GM19035 (cell line): ENCODE measurements around the gene FOXN3.
"Not testable (repeated sequence)": the region's sequence is repeated elsewhere in the genome, so short reads cannot be mapped to it uniquely, and the experiment has no call there.

Experiments used
- ATAC-seq: cut with Tn5 transposase; IDR thresholded peaks from one replicate; pipeline ENCODE4 v1.9.1; 2021; ENCODE audit not compliant: unreplicated experiment

FOXN3 gene

DNA sequence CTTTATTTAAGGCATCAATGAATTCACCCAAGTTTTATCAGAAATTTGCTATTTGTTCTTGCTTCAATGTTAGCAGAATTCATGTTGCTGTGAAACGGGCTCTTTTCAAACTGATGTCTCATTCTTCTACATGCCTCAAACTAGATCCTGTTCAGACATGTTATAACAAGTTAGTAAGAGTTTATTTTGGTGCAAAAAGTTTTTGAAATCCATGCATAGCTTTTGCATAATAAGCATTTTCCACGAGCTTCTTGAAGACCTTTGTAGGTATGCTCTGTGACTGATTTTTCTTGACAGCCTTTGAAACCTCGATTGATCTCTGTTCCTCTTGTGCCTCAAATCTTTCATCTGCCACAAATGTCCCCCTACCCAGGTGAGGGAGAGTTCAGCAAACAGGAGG is 275.2 kb downstream of the FOXN3 start:
- ATAC-seq: no peak

DNA sequence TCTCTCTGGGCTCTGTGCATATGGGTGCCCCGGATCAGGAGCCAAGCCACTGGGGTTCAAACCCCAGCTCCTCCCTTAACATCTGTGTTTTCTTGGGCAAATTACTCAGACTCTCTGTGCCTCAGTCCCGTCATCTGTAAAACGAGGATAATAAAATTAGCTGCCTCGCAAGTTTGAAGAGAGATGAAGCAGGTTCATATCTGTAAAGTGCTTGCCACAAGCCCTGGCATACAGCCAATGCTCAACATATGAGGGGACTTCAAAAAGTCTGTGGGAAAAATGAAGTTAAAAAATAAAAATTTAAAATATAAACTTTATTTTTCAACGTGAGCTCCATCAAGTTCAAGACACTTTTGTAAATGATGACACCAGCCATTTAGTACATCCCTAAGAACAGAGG is 276.7 kb downstream of the FOXN3 start:
- no peak for ATAC-seq

DNA sequence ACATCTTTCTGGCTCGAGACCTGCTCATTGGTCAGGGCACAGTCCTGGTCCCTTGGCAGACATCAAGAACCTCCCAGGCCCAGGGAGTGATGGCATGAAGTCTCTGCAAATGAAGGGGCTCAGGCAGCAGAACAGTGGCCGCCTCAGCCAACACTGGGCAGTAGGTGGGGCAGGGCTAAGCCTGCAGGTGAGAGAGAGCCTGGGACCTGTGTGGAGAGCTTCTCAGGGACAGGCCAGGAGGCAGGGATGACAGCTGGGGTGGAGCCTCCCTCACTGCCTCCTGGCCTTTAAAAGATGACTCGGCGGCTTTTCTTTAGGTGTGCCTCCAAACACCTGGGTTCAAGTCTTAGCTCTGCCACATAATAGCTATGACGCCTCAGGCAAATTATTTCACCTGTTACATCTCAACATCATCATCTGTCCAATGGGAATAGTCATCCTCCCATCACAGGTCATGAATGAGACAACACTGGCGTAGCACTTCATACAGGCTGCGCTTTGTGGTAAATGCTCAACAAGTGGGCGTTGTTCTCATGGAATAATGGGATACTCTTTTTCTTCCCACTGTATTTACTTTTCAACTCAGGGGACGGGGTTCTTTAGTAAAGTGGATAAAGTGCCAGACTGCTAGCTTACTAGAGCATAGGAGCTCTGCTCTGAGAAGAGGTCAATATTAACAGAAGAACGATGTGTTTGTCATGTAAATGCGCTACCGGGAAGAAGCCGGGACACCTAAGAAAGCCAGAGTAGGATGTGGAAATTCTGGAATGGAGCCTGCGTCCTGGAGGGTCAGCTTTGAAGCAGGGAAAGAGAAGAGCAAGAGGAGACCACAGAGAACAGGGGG is 277.4 kb downstream of the FOXN3 start:
- ATAC-seq: no peak

DNA sequence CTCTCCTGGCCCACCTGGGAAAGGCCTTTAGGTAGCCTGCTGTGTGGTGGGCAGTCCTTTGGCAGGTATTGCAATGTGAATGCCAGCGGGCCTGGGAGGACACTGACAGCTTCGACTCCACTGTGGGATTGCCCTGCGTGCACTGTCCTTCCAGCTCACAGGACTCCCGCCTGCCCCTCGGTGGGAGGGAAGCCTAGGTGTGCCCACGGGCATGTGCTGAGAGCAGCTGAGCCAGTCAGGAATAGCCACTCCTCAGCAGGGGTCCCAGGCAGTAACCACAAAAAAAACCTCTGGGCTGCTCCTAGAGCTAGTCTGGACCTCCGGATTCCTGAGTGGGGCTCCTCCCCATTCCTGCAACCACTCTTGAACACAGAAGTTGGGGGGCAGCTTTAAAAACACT is 278.2 kb downstream of the FOXN3 start:
- no peak for ATAC-seq

GRCh38 chr14:89137526-89138163 is 279.4 kb downstream of the FOXN3 start:
- ATAC-seq: no peak

DNA sequence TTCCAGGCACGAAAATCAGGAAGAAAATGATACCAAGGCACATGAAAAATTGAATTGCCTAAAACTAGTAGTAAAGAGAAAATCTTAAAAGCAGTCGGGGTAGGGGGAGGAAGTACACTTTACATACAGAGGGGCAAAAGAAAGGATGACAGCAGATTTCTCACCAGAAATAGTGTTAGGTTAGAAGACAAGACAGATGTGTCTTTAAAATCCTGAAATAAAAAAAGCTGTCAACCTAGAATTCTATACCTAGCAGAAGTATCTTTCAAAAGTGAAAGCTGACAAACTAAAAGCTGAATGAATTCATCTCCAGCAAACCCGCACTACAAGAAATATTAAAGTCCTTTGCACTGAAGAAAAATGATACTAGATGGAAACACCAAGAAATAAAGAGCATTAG is 280.4 kb downstream of the FOXN3 start:
- ATAC-seq: no peak

- no peak for ATAC-seq
These were observed 282.4 kb downstream of the FOXN3 start for GRCh38 chr14:89134640-89135039.

DNA sequence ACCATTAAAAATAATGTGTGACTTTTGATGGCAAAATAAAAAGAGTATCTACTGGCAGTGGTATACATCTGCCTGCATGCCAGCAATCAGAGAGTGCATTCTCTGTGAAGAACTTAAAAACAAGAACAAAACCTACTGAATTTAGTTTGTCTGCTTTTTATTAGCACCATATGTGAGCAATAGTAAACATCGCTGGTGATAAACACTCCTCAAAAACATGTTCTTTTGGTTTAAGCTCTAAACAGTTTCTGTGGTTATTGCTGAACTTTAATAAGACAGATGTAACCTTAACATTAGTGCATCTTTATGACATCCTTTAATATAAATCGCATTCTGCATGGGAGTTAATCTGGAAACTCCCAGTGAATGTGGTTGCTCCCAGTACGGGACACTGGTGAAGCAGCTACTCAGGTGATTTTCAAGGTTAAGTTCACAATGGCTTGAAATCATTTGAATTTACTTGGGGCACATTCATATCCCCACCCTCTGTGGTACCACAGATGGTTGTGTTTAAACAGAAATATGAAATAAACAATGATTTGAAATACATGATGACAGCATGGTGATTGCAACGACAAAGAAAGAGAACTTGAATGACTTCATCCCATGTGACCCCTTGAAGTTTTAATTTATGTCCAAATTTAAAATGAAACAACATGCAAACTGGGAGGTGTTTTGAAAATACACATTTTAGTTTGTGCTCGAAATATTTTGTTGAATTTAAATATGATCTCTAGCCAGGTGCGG is 285.9 kb downstream of the FOXN3 start:
- ATAC-seq: no peak

DNA sequence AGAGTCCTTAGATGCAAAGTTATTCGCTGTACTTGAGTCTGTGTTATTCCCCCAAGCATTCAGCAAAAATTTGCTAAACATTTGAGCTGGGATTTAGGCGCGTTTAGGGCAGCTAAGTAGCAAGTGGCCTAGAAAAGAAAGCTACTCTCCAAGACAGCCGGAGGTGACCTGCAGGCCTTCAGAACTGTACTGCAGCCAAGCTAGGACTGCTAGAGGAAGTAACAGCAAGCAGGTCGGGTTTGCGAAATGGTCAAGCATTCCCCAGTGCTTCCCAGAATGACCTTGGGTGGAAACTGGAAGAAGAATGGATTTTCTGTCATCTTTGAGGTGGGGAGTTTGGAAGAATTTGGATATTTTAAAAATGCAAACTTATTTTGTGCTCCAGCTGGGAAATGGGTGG is 287.5 kb downstream of the FOXN3 start:
- ATAC-seq: no peak

DNA sequence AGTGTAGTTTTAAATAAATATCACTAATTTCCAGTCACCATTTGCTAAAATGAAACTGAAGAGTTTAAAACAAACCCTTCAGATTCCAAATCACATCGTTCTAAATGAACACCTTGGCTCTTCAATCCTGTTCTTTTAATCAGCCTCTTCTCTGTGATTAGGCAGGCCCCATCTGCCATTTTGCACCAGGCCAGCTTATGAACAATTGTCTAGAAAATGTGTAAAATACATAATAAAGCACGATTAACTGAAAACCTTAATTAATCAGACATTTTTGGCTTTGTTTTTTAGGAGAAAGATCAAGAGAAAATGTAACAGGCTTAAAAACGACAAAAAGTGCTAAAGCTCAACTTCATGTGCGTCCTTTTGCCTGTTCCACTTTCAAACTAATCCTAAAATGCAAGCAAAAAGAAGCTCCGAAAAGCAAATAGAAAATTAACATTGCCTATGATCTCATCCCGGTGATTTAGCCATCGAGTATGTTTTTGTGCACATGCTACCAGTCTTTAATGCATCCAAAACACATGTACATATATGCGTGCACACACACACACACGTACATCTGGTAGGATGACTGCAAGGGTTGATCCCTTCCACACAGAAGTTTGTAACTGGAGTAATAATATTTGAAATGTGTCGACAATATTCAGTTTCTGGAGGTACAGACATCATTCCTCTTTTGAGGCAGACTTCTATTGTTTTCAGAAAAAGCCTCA is 288.6 kb downstream of the FOXN3 start:
- no peak for ATAC-seq

DNA sequence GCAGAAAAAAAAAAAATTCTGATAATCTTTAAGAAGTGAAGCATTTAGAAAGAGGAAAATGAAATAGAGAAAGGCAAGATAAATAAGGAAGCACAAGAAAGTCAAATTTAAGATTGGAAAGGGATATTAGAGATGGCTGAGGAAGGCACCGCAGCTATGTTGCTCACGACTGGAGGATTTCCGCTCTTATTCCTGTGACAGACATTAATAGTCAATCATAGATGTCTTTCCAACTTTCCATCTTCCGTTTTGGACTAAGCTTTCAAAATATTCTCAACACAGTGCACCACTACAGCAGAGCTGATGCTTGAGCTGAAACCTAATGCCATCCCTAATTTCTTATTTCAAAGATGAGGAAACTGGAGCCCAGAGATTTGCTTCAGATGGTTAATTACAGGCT is 290.6 kb downstream of the FOXN3 start:
- ATAC-seq: no peak

DNA sequence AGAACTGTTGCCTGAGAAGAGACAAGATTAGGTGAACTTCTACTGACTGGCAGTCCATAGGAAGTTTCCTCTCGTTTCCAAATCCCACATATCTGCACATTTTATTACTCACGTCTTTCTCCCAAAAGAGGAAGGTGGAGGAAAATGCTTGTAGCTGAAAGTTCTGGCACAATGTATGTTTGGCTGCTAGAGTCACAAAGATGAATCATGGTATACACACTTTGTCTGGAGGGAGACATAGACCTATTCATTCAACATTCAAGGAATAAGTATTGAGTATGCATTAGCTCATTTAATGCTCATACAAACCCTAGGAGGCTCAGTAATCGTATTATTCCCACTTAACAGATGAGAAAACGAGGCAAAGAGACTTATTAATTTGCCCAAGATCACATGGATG is 291.8 kb downstream of the FOXN3 start:
- ATAC-seq: no peak

GRCh38 chr14:89123851-89124250 is 293.2 kb downstream of the FOXN3 start:
- ATAC-seq: no peak

GRCh38 chr14:89123215-89123614 is 293.8 kb downstream of the FOXN3 start:
- no peak for ATAC-seq

DNA sequence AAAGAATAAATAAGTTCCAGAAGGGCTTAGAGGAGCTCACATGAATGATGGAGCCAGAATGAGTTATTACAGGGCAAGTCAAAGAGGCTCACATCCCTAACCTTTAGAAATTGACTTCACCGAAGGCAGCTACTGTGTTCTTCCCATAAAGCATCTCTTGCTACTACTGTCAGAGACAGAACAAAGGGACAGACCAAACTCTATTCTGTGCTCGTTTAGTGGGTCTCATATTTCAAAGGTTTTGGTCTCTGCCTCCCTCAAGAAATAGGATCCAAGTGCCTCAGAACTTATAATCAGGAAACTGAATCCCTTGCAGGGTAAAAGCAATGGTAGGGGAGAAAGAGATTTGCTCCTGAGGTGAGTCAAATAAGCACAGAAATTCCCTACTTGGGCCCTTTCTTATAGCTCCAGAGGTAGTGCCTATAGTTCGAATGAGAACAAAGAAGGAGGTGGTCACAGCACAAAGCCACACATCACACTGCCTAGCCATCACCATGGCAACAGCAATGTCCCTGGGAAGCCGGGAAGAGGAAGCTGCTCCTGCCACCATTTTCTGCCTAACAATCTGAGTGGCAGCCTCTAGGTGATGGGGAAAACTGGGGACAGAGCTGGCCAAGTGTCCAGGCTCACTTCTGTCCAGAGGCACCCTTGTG is 294.9 kb downstream of the FOXN3 start:
- no peak for ATAC-seq

GRCh38 chr14:89117012-89117411 is 300.0 kb downstream of the FOXN3 start:
- no peak for ATAC-seq

- no peak for ATAC-seq
These were observed 302.9 kb downstream of the FOXN3 start for GRCh38 chr14:89114109-89114508.

DNA sequence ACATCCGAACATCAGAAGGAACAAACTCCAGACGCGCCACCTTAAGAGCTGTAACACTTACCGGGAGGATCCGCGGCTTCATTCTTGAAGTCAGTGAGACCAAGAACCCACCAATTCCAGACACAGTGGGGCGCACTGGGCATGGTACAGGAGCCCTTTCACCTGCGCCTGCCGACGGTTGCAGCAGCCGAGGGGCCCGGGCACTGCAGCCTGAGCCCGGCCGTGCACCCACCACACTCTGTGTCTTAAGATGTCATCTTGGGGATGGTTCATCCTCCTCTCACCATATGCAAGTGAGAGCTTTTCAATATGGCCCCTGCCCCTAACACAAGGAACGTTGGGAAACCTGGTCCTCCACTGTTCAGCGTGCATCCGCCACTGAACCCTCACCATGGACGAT is 304.3 kb downstream of the FOXN3 start:
- ATAC-seq: no peak

DNA sequence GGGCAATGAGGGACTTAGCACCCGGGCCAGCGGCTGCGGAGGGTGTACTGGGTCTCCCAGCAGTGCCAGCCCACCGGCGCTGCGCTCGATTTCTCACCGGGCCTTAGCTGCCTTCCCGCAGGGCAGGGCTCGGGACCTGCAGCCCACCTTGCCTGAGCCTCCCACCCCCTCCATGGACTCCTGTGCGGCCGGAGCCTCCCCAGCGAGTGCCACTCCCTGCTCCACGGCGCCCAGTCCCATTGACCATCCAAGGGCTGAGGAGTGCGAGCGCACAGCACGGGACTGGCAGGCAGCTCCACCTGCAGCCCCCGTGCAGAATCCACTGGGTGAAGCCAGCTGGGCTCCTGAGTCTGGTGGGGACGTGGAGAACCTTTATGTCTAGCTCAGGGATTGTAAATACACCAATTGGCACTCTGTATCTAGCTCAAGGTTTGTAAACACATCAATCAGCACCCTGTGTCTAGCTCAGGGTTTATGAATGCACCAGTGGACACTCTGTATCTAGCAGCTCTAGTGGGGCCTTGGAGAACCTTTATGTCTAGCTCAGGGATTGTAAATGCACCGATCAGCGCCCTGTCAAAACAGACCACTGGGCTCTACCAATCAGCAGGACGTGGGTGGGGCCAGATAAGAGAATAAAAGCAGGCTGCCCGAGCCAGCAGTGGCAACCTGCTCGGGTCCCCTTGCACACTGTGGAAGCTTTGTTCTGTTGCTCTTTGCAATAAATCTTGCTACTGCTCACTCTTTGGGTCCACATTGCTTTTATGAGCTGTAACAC is 305.1 kb downstream of the FOXN3 start:
- ATAC-seq: not testable (repeated sequence)

GRCh38 chr14:89111232-89111631 is 305.8 kb downstream of the FOXN3 start:
- not testable (repeated sequence) for ATAC-seq
